GM12892 (cell line): ENCODE data around the gene TREX2.

Experiments used
- POLR2A ChIP-seq: IDR thresholded peaks from 2 replicates; pipeline ENCODE4 v1.6.1; 2011; ENCODE audit warnings: low read depth, low read length, control low read depth
- TAF1 ChIP-seq: IDR thresholded peaks from 2 replicates; pipeline ENCODE4 v1.6.1; 2011; ENCODE audit warnings: low read depth, mild to moderate bottlenecking, control low read depth, low read length, borderline replicate concordance

DNA sequence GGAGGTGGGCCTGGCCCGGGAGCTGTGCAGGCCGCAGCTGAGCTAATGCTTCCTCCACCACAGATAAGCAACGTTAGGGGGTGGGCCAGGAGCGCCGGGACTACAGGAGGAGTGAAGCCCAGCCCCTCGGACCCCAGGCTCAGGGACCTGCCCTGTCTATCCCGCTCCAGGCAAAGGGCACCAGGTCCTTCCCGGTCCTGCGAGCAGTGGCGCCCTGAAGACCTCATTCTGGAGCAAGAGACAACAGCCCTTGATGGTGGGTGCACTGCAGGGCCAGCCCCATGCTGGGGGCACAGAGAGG is 730 bp upstream of the TREX2 start:
- no peak for TF ChIP-seq POLR2A
- no peak for TF ChIP-seq TAF1
